Activated CD4-positive, alpha-beta T cell treated with anti-CD3 and anti-CD28 coated beads for 4 hours (primary cell): ENCODE data around the gene PAGE2B.
"Not testable (repeated sequence)": the region's sequence is repeated elsewhere in the genome, so short reads cannot be mapped to it uniquely, and the experiment has no call there.

Experiments
- DNase-seq, 2 donors: peaks; one replicate each; pipeline ENCODE4 v3.0.0-alpha.2; 2020

The PAGE2B gene

DNA sequence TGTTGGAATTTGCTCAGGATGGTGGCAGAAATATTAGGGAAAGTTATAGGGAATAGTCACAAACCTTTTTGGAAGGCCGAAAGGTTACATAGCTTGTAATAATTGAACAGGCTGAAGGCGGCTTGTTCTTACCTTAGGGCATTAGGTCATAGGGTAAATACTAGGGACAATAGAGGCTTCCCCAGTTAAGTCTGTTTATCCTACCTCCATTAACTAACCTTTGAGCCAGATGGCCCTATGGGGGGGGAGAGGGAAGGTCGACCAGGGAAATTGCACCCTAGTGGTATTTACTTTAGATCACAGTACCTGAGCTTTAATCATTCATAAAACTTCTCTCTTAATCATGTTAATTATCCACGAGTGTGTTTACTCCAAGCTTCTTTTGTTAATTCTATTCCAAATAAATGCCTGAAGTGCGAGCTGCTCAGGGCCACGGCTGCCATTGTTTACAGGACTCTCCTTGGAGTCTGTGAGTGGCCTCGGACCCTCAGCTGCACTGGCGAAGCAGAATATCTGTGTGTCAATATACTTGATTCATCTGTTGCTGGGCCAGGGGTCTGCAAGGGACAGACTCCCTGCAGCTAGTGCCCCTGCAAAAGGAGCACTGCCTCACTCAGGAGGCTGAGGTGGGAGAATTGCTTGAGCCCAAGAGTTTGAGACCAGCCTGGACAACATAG, 36.9 kb downstream of the PAGE2B start:
- DNase-seq: no peak

DNA sequence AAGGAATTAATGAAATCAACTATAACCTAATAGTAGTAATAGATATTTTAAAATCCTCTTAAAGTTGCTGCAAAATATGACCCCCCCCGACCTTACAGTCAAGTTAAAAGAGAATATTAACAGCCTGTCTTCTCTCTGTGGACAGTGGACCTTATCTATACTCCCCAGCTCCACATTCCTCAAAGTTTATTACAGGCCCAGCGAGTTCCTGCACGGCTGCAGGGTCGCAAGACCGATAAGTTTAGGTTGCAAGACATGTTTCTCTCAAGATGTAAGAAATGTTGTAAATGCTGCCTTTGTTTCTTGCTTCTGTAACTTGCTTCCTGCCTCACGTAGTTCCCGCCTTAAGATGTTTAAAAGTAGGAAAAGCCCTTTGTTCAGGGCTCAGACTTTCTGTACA, 41.8 kb downstream of the PAGE2B start:
- not testable (repeated sequence) for DNase-seq

DNA sequence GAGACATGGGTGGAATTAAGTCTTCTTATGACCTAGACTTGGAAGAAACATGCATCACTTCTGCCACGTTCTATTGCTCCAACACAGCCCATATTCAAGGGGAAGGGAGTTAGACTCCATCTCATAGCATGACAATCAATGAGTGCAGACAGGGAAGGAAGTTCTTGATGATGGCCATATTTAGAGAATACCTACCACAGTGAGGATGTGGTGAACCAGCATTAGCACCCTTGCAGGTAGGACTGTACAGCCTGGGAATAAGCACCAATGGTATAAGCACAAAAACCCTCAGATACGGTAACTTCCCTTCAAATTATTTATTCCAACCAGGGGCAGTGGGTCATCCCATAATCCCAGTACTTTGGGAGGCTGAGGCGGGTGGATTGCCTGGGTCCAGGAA, 43.7 kb downstream of the PAGE2B start:
- no peak for DNase-seq

DNA sequence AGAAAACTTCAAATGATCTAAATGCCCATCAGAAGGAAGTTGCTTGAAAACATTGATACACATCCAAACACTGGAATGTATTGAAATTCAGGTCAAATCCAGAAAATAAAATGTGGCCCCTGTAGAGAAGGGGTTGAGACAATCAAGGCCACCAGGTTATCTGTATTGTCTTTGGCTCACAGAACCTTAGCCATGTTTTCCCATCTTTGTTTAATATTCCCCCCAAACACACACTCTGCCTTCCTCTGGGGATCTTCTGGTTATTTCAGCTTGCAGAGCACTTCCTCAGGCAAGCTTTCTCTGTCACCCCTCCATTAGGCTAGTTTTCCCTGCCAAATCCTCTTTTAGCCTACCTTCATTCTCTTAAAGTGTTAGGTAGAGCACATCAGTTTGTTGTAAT, 44.4 kb downstream of the PAGE2B start:
- DNase-seq: no peak

DNA sequence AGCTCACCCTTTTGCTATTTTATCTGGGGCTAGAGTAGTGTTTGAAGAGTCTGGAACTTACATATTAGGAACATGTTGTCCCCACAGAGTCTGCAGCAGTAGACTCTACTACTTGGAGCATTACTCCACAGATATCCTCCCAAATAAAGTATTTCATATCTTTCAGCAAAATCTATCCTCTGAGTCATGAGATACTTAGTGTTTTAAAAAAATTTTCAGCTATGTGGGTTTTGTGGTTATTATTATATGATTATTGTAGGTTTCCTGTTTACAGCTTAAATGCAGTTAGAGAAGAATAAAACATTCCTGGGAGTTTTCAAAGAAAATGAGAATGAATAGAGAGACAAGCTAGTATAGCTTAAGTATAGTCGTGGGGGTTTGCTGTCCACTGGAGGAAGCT, 44.9 kb downstream of the PAGE2B start:
- no peak for DNase-seq

DNA sequence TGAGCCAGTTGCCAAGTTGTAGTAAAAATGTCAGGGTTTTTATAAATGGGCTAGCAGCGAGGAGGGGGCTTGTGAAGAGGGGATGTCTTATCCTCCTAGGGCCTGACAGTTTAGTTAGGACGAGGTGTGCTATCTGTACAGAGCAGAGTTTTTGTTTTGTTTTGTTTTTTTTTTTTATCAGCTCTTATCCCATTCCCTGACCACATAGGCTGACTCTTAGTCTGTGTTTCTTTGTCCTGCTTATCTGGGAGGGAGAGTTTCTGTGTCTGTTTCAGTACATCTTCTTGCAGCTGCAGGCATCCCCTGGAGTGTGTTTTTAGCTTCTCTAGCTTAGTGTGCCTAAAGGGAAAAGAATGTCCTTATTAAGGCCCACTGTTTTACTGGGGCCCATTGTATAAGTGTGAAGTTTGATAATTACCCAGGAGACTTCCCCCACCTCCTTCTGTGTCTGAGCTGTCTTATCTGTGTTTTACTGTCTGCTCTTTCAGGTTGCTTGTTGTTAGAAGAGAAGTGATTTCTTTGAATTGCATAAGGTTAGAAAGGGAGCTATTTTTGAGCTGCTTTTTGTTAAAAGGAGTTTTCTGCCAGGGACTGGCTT, 46.0 kb downstream of the PAGE2B start:
- DNase-seq: no peak

DNA sequence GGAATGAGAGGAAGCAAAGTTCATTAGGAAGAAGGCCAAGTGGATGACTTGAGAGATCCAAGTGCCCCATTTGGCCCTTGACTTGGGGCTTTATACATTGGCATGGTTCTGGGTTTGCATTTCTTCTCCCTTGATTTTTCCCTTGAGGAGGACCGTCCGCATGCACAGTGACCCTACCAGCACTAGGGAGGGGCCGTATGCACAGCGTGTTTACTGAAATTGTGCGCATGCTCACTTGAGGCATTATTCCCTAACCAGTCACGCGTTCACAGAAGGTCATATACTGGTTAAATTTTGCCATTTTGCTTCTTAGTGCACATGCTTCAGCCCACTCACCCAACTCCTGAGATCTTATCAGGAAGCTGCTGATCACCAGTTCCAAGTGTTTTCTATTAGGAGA, 49.1 kb downstream of the PAGE2B start:
- DNase-seq: no peak

DNA sequence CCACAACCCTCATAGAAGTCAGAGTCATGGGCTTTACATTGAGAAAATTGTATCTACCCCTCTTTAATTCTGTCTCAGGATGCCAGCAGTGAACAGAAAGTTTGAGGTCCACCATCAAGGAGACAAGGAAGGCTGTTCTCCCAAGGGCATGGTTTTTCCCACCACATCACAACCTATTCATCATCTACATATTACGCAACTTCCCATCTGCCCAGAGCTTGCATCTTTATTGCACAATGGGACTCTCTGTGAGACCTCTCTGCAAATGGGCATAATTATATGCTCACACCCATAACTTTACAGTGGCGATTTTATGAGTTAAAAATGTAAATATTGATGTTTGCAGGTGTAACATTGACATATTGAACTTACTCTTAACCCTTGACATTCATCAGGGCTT, 52.9 kb downstream of the PAGE2B start:
- no peak for DNase-seq
